Ovary (tissue), 9 donors: ENCODE data around the gene TMEM63A. TPM values are rescaled to one million over a fixed set of nuclear protein-coding genes. Genes with fewer than 3 reads are reported as not detected.
"Not testable (repeated sequence)": the region's sequence is repeated elsewhere in the genome, so short reads cannot be mapped to it uniquely, and the experiment has no call there.

Experiments used
- DNase-seq, 5 donors: peaks; one replicate each; pipeline ENCODE4 v3.0.0-alpha.2; 2019 to 2020
- H3K27ac ChIP-seq, 2 donors: fragments of 200-600 bp; one replicate each; pipeline versions ENCODE4 v1.5.1 to v1.8.0; 2019 to 2022
- H3K27me3 ChIP-seq: fragments of 200-600 bp; one replicate; pipeline ENCODE4 v1.8.0; 2022
- H3K36me3 ChIP-seq: fragments of 200-600 bp; sonication (generic); one replicate; pipeline ENCODE4 v1.5.1; 2019
- H3K4me1 ChIP-seq: one replicate; pipeline ENCODE4 v1.8.1; 2013; ENCODE audit warnings: mild to moderate bottlenecking, moderate library complexity; ENCODE audit not compliant: insufficient read depth
- H3K4me3 ChIP-seq: fragments of 200-600 bp; sonication (generic); one replicate; pipeline ENCODE4 v1.5.1; 2017
- H3K9me3 ChIP-seq, 2 donors: fragments of 200-600 bp in 1 of 2; sonication (generic) in 1 of 2; one replicate each; pipeline versions ENCODE4 v1.5.1 to v1.8.1; 2013 to 2019; ENCODE audit warnings: mild to moderate bottlenecking in 1 of 2, moderate library complexity in 1 of 2
- EP300 ChIP-seq: sonication (generic); formaldehyde crosslinking; IDR thresholded peaks from one replicate; pipeline ENCODE4 v1.6.1; 2017; ENCODE audit warnings: antibody characterized with exemption
- POLR2A ChIP-seq: fragments of 450-650 bp; IDR thresholded peaks from one replicate; pipeline ENCODE4 v1.6.1; 2017; ENCODE audit warnings: antibody characterized with exemption, mild to moderate bottlenecking, moderate library complexity
- WGBS, 3 donors: extraction: QIAGEN DNeasy Blood & Tissue Kit in 1 of 3; methylation state at CpG; one replicate each; pipeline versions ENCODE4 v1.1.5 to v1.1.7; 2013 to 2017; 5-methylcytosine and 5-hydroxymethylcytosine counted together
- intact Hi-C, 4 donors: fragments of 100-400 bp; cut with DNase I; formaldehyde crosslinking; loops; one replicate each; pipeline versions ENCODE4 v1.11.0 to v1.15.1; 2022 to 2023
- microRNA-seq, 3 donors: library from miRNA; unstranded; fragments of <30 nt; microRNA quantifications; one replicate each; pipeline versions ENCODE4 to v1.2.0, GENCODE V29; 2019 to 2020
- polyA plus RNA-seq, 2 donors: library from polyadenylated mRNA; stranded (reverse); fragments of 200-250 nt in 1 of 2; fragments of 350-450 nt in 1 of 2; fragmentation: Illumina TruSeq in 1 of 2; extraction: RNeasy Lipid Tissue Mini Kit (QIAGEN cat#74804) in 1 of 2; gene quantifications; one replicate each; pipeline ENCODE4 v1.2.3, GENCODE V29; 2013 to 2014
- total RNA-seq, 7 donors: library from RNA; depleted of rRNA in 2 of 7; stranded (reverse); fragments of >200 nt in 2 of 7; fragmentation: NEBNext Ultra II Directional in 3 of 7; extraction: Animal tissue kit (Norgen Biotek cat#: 25700) in 3 of 7; gene quantifications; one replicate each; pipeline versions ENCODE4 v1.1.0 to v1.2.4, GENCODE V29; 2016 to 2023
- TF ChIP-seq, protein P1 (sequence below), 3 donors: fragments of 450-650 bp in 2 of 3; fragments of 200-600 bp in 1 of 3; IDR thresholded peaks; one replicate each; pipeline versions ENCODE4 v1.5.1 to v1.8.0; 2016 to 2022; ENCODE audit warnings: antibody characterized with exemption in 3 of 3, mild to moderate bottlenecking in 1 of 3
- donor health status: DM: no; HTN: no; CAD: no; lungs with moderate emphysema.
- donor health status: DM: no; HTN: no; CAD: no.
- donor health status: Bipolar disorder and iron deficiency.
- donor health status: DM: yes; HTN: yes; CAD: no.
- donor health status: DM: no; HTN: no; CAD: no.
- donor health status: DM: yes; HTN: yes; CAD: no.

The TMEM63A gene
- total and polyA plus RNA-seq, 9 donors = 29.6 to 82.8 (median 53.0) TPM

DNA sequence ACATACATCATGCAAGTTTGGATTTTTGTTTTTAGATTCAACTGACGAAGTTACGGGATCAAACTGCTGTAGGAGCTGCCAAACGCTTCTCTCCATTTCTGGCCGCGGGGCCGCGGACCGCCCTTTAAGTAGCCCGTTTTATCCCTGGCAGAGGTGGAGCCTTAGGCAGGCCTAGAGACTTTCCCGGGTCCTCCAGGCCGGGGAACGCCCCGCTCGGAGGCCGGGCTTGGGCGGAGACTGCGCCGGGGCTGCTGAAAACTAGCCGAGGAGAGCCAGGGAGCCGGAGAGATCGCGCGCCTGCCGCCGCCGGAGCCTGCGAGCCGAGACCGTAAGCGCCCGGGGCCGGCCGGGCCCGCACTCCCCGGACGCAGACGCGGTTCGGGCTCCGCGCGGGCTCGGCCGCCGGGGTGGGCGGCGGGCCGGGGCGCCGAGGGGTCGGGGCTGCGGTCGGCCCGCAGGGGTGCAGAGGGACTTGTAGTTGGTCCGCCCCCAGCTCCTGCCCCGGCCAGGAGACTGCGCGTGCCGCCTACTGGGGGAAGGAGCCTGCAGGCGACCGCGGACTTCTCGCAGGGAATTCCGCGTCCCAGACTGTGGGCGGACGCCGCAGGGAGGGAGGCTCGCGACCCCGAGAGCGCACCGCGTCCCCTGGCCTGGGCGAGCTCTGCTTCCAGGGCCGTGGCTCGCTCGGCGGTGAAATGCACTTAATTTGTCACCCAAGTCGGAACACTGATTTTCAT is 72.2 kb downstream of the TMEM63A start, which contains the start of gene EPHX1:
Gene EPHX1 (plus strand): TSS at position 283 of the 737 bp plus-strand sequence. CDS start 18,606 bp downstream, outside the sequence.
- intact Hi-C loops = loop anchor here in 1 of 4 donors (5.0 kb wide), 1 partner anchor 37 kb away; no protein-coding TSS in a partner anchor
- peak; percentile 89 to 93 (median 90) for DNase-seq
- Histone ChIP-seq H3K36me3 (no peaks in the 10 kb centered on the region), H3K27me3 (no peaks in the 10 kb centered on the region), H3K27ac (peak within 1 kb of the TSS; percentile 68 to 89), H3K4me3 (peak within 1 kb of the TSS; percentile 57), H3K9me3 (no peaks in the 10 kb centered on the region), H3K4me1 (peaks cover 23% of the 10 kb centered on the region)
- TF ChIP-seq POLR2A (peak; percentile 66), EP300 (no peak)
- TF ChIP-seq, protein P1, sequence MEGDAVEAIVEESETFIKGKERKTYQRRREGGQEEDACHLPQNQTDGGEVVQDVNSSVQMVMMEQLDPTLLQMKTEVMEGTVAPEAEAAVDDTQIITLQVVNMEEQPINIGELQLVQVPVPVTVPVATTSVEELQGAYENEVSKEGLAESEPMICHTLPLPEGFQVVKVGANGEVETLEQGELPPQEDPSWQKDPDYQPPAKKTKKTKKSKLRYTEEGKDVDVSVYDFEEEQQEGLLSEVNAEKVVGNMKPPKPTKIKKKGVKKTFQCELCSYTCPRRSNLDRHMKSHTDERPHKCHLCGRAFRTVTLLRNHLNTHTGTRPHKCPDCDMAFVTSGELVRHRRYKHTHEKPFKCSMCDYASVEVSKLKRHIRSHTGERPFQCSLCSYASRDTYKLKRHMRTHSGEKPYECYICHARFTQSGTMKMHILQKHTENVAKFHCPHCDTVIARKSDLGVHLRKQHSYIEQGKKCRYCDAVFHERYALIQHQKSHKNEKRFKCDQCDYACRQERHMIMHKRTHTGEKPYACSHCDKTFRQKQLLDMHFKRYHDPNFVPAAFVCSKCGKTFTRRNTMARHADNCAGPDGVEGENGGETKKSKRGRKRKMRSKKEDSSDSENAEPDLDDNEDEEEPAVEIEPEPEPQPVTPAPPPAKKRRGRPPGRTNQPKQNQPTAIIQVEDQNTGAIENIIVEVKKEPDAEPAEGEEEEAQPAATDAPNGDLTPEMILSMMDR (IDR thresholded peaks at IDR 0.05) = peak in 2 of 3 donors; percentile 21 to 57
- 0% methylated on average over 45 to 80 of the region's 80 CpGs for WGBS, 3 donors

DNA sequence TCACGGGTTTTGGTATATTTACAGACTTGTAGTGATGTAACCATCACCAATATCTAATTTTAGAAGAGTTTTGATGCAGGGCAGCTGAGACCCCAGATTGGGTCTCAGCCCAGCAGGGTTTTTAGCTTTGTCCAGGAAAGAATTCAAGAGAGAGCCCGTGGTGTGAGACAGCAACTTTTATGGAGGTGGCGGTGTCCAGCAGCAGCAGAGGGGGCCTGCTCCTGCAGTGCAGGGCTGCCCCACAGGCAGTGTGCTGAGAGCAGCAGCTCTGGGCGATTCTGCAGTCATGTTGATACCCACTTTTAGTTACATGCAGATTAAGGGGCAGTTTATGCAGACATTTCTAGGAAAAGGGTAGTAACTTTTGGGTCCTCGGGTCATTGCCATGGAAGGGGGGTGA is 74.0 kb downstream of the TMEM63A start:
- H3K27me3 ChIP-seq = no peaks in the 10 kb centered on the region
- TF ChIP-seq, protein P1 (IDR thresholded peaks at IDR 0.05) = no peak
- TF ChIP-seq EP300 (no peak), POLR2A (no peak)
- WGBS, 3 donors = 72 to 88% (median 82%) methylated on average over 5 of the region's 5 CpGs
- H3K4me3 ChIP-seq = no peak overlapping the region
- peaks cover 9% of the 10 kb centered on the region for H3K4me1 ChIP-seq
- intact Hi-C loops = no loop called here
- H3K9me3 ChIP-seq = no peaks in the 10 kb centered on the region
- no peaks in the 10 kb centered on the region for H3K36me3 ChIP-seq
- H3K27ac ChIP-seq = no peak overlapping the region
- DNase-seq = no peak

DNA sequence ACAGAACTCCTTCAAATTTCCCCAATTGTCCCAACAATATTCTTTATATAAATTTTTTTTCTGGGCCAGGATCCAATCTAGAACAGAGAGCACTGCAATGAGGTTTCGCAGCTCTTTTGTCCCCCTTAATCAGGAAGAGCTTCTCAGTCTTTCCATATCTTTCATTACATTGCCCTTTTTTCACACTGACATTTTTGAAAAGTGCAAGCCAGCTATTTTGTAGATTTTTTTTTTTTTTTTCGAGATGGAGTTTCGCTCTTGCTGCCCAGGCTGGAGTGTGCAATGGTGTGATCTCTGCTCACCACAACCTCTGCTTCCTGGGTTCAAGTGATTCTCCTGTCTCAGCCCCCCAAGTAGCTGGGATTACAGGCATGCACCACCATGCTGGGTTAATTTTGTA is 75.4 kb downstream of the TMEM63A start:
- DNase-seq, H3K36me3 ChIP-seq, H3K4me1 ChIP-seq, H3K9me3 ChIP-seq, intact Hi-C loops, H3K27ac ChIP-seq, H3K4me3 ChIP-seq, H3K27me3 ChIP-seq: not testable (repeated sequence)
- 93 to 95% (median 94%) methylated on average over 3 of the region's 3 CpGs for WGBS, 3 donors

DNA sequence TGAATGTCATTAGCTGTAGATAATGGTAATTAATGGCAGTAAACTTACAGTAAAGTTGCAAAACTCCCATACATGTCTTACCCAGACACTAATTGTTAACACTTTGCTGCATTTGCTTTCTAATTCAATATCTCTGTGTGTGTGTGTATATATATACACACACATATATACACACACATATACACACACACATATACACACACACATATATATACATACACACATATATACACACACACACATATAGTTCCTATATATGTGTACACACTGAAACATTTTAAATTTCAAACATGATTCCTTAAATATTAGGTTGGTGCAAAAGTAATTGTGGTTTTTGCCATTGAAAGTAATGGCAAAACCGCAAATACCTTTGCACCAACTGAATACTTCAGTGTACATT is 75.9 kb downstream of the TMEM63A start:
- H3K27ac ChIP-seq = no peak overlapping the region
- no peak overlapping the region for H3K4me3 ChIP-seq
- 89 to 94% (median 91%) methylated on average over 1 of the region's 1 CpG for WGBS, 3 donors
- DNase-seq = no peak
- no peaks in the 10 kb centered on the region for H3K4me1 ChIP-seq
- intact Hi-C loops = no loop called here
- no peaks in the 10 kb centered on the region for H3K9me3 ChIP-seq
- no peaks in the 10 kb centered on the region for H3K27me3 ChIP-seq
- H3K36me3 ChIP-seq = no peaks in the 10 kb centered on the region
- no peak for TF ChIP-seq POLR2A

DNA sequence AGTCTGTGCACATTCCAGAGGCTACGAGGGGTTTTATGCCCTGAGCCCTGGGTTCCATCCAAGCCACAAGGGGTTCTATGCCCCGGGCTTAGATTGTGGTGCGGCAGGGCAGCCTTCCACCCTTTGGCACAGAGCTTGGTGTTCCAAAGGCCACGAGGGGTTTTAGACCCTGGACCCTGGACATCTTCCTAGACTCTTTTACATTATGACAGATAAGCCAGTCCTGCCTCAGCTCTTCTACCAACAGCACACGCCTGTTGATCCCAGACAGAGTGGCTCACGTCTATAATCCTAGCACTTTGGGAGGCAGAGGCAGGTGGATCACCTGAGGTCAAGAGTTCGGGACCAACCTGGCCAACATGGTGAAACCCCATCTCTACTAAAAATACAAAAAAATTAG is 81.0 kb downstream of the TMEM63A start:
- intact Hi-C loops, H3K4me1 ChIP-seq, H3K27me3 ChIP-seq, H3K9me3 ChIP-seq, DNase-seq, H3K36me3 ChIP-seq, H3K4me3 ChIP-seq, H3K27ac ChIP-seq: not testable (repeated sequence)
- 92 to 95% (median 94%) methylated on average over 7 of the region's 7 CpGs for WGBS, 3 donors

DNA sequence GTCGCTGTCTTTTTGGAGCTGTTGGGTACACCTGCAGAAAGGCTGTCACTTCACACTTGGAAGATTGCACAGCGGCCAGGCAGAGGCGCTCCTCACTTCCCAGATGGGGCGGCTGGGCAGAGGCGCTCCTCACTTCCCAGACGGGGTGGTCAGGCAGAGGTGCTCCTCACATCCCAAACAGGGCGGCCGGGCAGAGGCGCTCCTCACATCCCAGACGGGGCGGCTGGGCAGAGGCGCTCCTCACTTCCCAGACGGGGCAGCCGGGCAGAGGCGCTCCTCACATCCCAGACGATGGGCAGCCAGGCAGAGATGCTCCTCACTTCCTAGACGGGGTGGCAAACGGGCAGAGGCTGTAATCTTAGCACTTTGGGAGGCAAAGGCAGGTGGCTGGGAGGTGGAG is 86.1 kb downstream of the TMEM63A start:
- DNase-seq, H3K27me3 ChIP-seq, H3K27ac ChIP-seq, intact Hi-C loops, H3K4me3 ChIP-seq, H3K9me3 ChIP-seq, H3K36me3 ChIP-seq, H3K4me1 ChIP-seq: not testable (repeated sequence)
- 94 to 98% (median 96%) methylated on average over 18 of the region's 18 CpGs for WGBS, 3 donors

Small RNAs within 50 kb of the gene (microRNA-seq; reads per million reads assigned to microRNA genes)
- 0.38 to 0.63 (median 0.54) reads per million in 3 donors for gene MIR6741

Other genes starting within 250 kb of the TMEM63A start
- gene ENAH, start 229.3 kb downstream of the TMEM63A start, total RNA-seq = 100 to 1,000 TPM in 1 of 7 donors, 10 to 100 TPM in 6; 33.4 to 112 (median 88.6) TPM
- 100 to 1,000 TPM in 1 of 2 donors, 10 to 100 TPM in 1; 40.1 to 137 TPM for gene ENAH, start 229.3 kb downstream of the TMEM63A start, polyA plus RNA-seq
- 100 to 1,000 TPM; 151 to 239 (median 193) TPM for gene SRP9, start 104.6 kb downstream of the TMEM63A start, total RNA-seq
- 100 to 1,000 TPM; 186 to 187 TPM for gene SRP9, start 104.6 kb downstream of the TMEM63A start, polyA plus RNA-seq
- gene EPHX1, start 72.3 kb downstream of the TMEM63A start, total RNA-seq = 100 to 1,000 TPM; 213 to 462 (median 302) TPM
- 100 to 1,000 TPM; 285 to 566 TPM for gene EPHX1, start 72.3 kb downstream of the TMEM63A start, polyA plus RNA-seq
- gene LEFTY1, start 6.8 kb upstream of the TMEM63A start, total RNA-seq = 1 to 10 TPM; 1.3 to 5.1 (median 2.0) TPM
- 1 to 10 TPM in 1 of 2 donors, under 1 TPM in 1; 0.43 to 3.8 TPM for gene LEFTY1, start 6.8 kb upstream of the TMEM63A start, polyA plus RNA-seq
- gene PYCR2, start 41.9 kb upstream of the TMEM63A start, total RNA-seq = 10 to 100 TPM; 48.8 to 93.3 (median 58.7) TPM
- gene PYCR2, start 41.9 kb upstream of the TMEM63A start, polyA plus RNA-seq = 10 to 100 TPM; 35.8 to 66.1 TPM
- gene LEFTY2, start 58.8 kb upstream of the TMEM63A start, total RNA-seq = 100 to 1,000 TPM in 1 of 7 donors, 10 to 100 TPM in 5, 1 to 10 TPM in 1; 9.7 to 196 (median 21.4) TPM
- 10 to 100 TPM; 20.3 to 37.2 TPM for gene LEFTY2, start 58.8 kb upstream of the TMEM63A start, polyA plus RNA-seq
- gene SDE2, start 117.0 kb upstream of the TMEM63A start, total RNA-seq = 10 to 100 TPM; 16.0 to 24.4 (median 18.3) TPM
- gene SDE2, start 117.0 kb upstream of the TMEM63A start, polyA plus RNA-seq = 10 to 100 TPM; 13.1 to 13.2 TPM
- gene H3-3A, start 180.3 kb upstream of the TMEM63A start, total RNA-seq = 100 to 1,000 TPM; 266 to 526 (median 420) TPM
- 100 to 1,000 TPM; 500 to 590 TPM for gene H3-3A, start 180.3 kb upstream of the TMEM63A start, polyA plus RNA-seq